GM10847 (cell line): ENCODE measurements around the gene GTF3A.

Experiments
- POLR2A ChIP-seq: IDR thresholded peaks from 2 replicates; pipeline ENCODE4 v1.6.1; 2011; ENCODE audit not compliant: insufficient read length; ENCODE audit errors: extremely low read depth

Gene GTF3A

GRCh38 chr13:27424246-27425157 lies at the start of gene GTF3A:
TSS of gene GTF3A (plus strand) at chr13:27424619.
- TF ChIP-seq POLR2A = peak; percentile 91

GRCh38 chr13:27374650-27375049 lies 49.8 kb upstream of the GTF3A start:
- TF ChIP-seq POLR2A = no peak

GRCh38 chr13:27375686-27376326 lies 48.6 kb upstream of the GTF3A start:
- TF ChIP-seq POLR2A = no peak

GRCh38 chr13:27379126-27379525 lies 45.3 kb upstream of the GTF3A start:
- no peak for TF ChIP-seq POLR2A

- TF ChIP-seq POLR2A = no peak
Measured at GRCh38 chr13:27379694-27380641, 44.5 kb upstream of the GTF3A start.

- no peak for TF ChIP-seq POLR2A
Measured at GRCh38 chr13:27381601-27382000, 42.8 kb upstream of the GTF3A start.

- no peak for TF ChIP-seq POLR2A
Measured at GRCh38 chr13:27383104-27383921, 41.1 kb upstream of the GTF3A start.

GRCh38 chr13:27384285-27384684 lies 40.1 kb upstream of the GTF3A start:
- no peak for TF ChIP-seq POLR2A

GRCh38 chr13:27388241-27388640 lies 36.2 kb upstream of the GTF3A start:
- TF ChIP-seq POLR2A = no peak

- no peak for TF ChIP-seq POLR2A
Measured at GRCh38 chr13:27389891-27390290, 34.5 kb upstream of the GTF3A start.

GRCh38 chr13:27391471-27391870 lies 32.9 kb upstream of the GTF3A start:
- TF ChIP-seq POLR2A = no peak

- no peak for TF ChIP-seq POLR2A
Measured at GRCh38 chr13:27393101-27393500, 31.3 kb upstream of the GTF3A start.

- TF ChIP-seq POLR2A = no peak
Measured at GRCh38 chr13:27395007-27395510, 29.4 kb upstream of the GTF3A start.

GRCh38 chr13:27396252-27396846 lies 28.1 kb upstream of the GTF3A start:
- TF ChIP-seq POLR2A = no peak
